ENCODE results near the gene CX3CL1. TPM values are rescaled to one million over a fixed set of nuclear protein-coding genes. Genes with fewer than 3 reads are reported as not detected.

The CX3CL1 gene
- total RNA-seq, 5 donors from 2014 or later (not counting 1 experiment from before 2014, with no cell fraction given), result 0.13 to 0.18 (median 0.16) TPM; not detected in 2

DNA sequence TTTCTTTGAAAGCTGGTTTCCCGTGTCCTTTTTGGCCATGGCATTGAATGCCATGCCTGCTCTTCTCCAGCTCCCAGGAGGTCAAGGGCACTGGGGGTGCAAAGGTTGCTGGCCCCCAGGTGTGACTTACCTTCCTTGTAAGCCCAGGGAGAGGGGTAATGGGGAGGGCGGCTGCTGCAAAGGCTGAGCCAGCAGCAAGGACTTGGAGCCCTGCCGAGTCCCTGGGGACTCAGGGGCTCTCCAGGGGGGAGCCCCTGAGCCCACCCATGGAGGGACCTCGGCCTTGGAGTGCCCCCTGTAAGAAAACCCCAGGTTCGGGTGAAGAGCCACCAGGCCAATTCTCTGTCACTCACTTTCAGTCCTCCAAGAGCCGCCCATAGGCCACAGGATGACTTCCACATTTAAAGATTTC is 19.6 kb upstream of the CX3CL1 start:
- Histone ChIP-seq H3K9me3 (no peaks in the 10 kb centered on the region), H3K36me3 (ENCODE audit: control insufficient read depth in 2 of 2, extremely low read depth in 1 of 2, insufficient read depth in 1 of 2, low read length in 1 of 2) (no peaks in the 10 kb centered on the region), H3K27ac (ENCODE audit: low read length) (no peak overlapping the region), H3K4me3 (ENCODE audit: control insufficient read depth in 1 of 2, extremely low read depth in 1 of 2, low read length in 1 of 2) (no peak overlapping the region), H3K4me1 (ENCODE audit: control insufficient read depth in 1 of 2, extremely low read depth in 1 of 2, insufficient read depth in 2 of 2, low read length in 2 of 2) (peaks cover 0 to 6% of the 10 kb centered on the region in 2 experiments), H3K27me3 (replicated peaks in 1 of 2; ENCODE audit: control insufficient read depth in 2 of 2, extremely low read depth in 1 of 2, insufficient read depth in 2 of 2, low read length in 1 of 2) (peaks cover 0 to 15% of the 10 kb centered on the region in 2 experiments)
- Mint-ChIP-seq H3K9me3 (no peaks in the 10 kb centered on the region), H3K27me3 (peaks cover 20 to 22% of the 10 kb centered on the region in 2 donors), H3K4me3 (no peak overlapping the region), H3K36me3 (no peaks in the 10 kb centered on the region), H3K27ac (no peak overlapping the region), H3K4me1 (peaks cover 11 to 18% (median 15%) of the 10 kb centered on the region in 3 donors)
- DNase-seq (no peak), ATAC-seq (replicated peaks in 1 of 4) (no peak)
- CTCF ChIA-PET, result interaction anchor here in 1 of 2 donors (0.6 kb wide), 1 partner anchor 14 kb away, joined by 3 read pairs; no protein-coding TSS in a partner anchor
- WGBS (ENCODE audit: insufficient coverage), result 62% methylated on average over 4 of the region's 6 CpGs
- POLR2A ChIA-PET, result no interaction called here

DNA sequence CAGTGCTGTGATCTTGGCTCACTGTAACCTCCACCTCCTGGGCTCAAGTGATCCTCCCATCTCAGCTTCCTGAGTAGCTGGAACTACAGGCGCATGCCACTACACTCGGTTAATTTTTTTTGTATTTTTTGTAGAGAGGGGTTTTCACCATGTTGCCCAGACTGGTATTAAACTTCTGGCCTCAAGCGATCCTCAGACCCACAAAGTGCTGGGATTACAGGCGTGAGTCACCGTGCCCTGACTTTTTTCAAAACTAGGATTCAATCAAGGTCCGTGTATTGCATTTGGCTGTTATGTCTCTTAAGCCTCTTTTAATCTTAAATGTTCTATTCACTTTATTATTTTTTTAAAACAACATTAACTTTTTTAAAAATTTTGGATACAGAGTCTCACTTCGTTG is 18.0 kb upstream of the CX3CL1 start:
- ChIA-PET CTCF (interaction anchor here in 1 of 2 donors (0.7 kb wide), 1 partner anchor 43 kb away, joined by 3 read pairs; no protein-coding TSS in a partner anchor), POLR2A (no interaction called here)
- Histone ChIP-seq H3K36me3 (ENCODE audit: control insufficient read depth in 2 of 2, extremely low read depth in 1 of 2, insufficient read depth in 1 of 2, low read length in 1 of 2) (no peaks in the 10 kb centered on the region), H3K9me3 (no peaks in the 10 kb centered on the region), H3K4me1 (ENCODE audit: control insufficient read depth in 1 of 2, extremely low read depth in 1 of 2, insufficient read depth in 2 of 2, low read length in 2 of 2) (peaks cover 0 to 2% of the 10 kb centered on the region in 2 experiments), H3K27ac (ENCODE audit: low read length) (no peak overlapping the region), H3K27me3 (replicated peaks in 1 of 2; ENCODE audit: control insufficient read depth in 2 of 2, extremely low read depth in 1 of 2, insufficient read depth in 2 of 2, low read length in 1 of 2) (peaks cover 0 to 12% of the 10 kb centered on the region in 2 experiments), H3K4me3 (ENCODE audit: control insufficient read depth in 1 of 2, extremely low read depth in 1 of 2, low read length in 1 of 2) (no peak overlapping the region)
- Mint-ChIP-seq H3K27ac (no peak overlapping the region), H3K4me3 (no peak overlapping the region), H3K9me3 (no peaks in the 10 kb centered on the region), H3K27me3 (peaks cover 6 to 15% of the 10 kb centered on the region in 2 donors), H3K36me3 (no peaks in the 10 kb centered on the region), H3K4me1 (peaks cover 4 to 8% (median 7%) of the 10 kb centered on the region in 3 donors)
- WGBS (ENCODE audit: insufficient coverage), result 86% methylated on average over 2 of the region's 7 CpGs
- DNase-seq, result no peak
- no peak for ATAC-seq (replicated peaks in 1 of 4)

DNA sequence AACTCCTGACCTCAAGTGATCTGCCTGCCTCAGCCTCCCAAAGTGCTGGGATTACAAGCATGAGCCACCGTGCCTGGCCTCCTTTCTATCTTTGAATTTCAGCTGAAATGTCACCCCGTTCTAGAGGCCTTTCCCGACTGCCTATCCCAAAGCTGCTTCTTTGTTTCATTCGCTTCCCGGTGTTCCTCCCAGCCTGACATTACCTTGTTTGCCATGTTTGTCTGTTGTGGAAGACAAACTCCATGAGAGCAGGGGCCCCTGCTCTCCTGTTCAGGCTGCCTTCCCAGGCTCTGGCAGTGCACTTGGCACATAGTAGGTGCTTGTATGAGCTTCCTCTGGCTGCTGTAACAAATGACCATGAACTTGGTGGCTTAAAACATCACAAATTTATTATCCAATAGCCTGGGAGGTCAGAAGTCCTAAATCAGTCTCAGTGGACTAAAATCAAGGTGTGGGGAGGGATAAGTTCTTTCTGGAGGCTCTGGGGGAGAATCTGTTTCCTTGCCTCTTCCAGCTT is 16.3 kb upstream of the CX3CL1 start:
- H3K4me3 ChIP-seq (ENCODE audit: control insufficient read depth in 1 of 2, extremely low read depth in 1 of 2, low read length in 1 of 2), result no peak overlapping the region
- H3K9me3 ChIP-seq, result no peaks in the 10 kb centered on the region
- 88% methylated on average over 5 of the region's 5 CpGs for WGBS (ENCODE audit: insufficient coverage)
- no peak overlapping the region for H3K4me3 Mint-ChIP-seq
- no peaks in the 10 kb centered on the region for H3K36me3 Mint-ChIP-seq
- H3K27me3 ChIP-seq (replicated peaks in 1 of 2; ENCODE audit: control insufficient read depth in 2 of 2, extremely low read depth in 1 of 2, insufficient read depth in 2 of 2, low read length in 1 of 2), result peaks cover 0 to 12% of the 10 kb centered on the region in 2 experiments
- DNase-seq (no peak), ATAC-seq (replicated peaks in 1 of 4) (no peak)
- ChIA-PET CTCF (no interaction called here), POLR2A (no interaction called here)
- H3K4me1 ChIP-seq (ENCODE audit: control insufficient read depth in 1 of 2, extremely low read depth in 1 of 2, insufficient read depth in 2 of 2, low read length in 2 of 2), result no peaks in the 10 kb centered on the region
- H3K36me3 ChIP-seq (ENCODE audit: control insufficient read depth in 2 of 2, extremely low read depth in 1 of 2, insufficient read depth in 1 of 2, low read length in 1 of 2), result no peaks in the 10 kb centered on the region
- no peaks in the 10 kb centered on the region for H3K9me3 Mint-ChIP-seq
- no peaks in the 10 kb centered on the region for H3K4me1 Mint-ChIP-seq
- no peak overlapping the region for H3K27ac ChIP-seq (ENCODE audit: low read length)
- peaks cover 0 to 8% of the 10 kb centered on the region in 2 donors for H3K27me3 Mint-ChIP-seq
- no peak overlapping the region for H3K27ac Mint-ChIP-seq

DNA sequence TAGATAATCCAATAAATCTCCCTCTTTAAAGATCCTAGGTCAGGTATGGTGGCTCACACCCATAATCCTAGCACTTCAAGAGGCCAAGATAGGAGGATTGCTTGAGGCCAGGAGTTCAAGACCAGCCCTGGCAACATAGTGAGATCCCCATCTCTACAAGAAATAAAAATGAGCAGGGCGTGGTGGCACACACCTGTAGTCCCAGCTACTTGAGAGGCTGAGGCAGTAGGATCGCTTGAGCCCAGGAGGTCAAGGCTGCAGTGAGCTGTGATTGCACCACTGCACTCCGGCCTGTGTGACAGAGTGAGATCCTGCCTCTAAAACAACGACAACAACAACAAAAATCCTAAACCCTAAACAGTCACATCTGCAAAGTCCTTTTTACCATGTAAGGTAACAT is 15.7 kb upstream of the CX3CL1 start:
- Histone ChIP-seq H3K4me1 (ENCODE audit: control insufficient read depth in 1 of 2, extremely low read depth in 1 of 2, insufficient read depth in 2 of 2, low read length in 2 of 2) (no peaks in the 10 kb centered on the region), H3K27ac (ENCODE audit: low read length) (no peak overlapping the region), H3K36me3 (ENCODE audit: control insufficient read depth in 2 of 2, extremely low read depth in 1 of 2, insufficient read depth in 1 of 2, low read length in 1 of 2) (no peaks in the 10 kb centered on the region), H3K9me3 (no peaks in the 10 kb centered on the region), H3K4me3 (ENCODE audit: control insufficient read depth in 1 of 2, extremely low read depth in 1 of 2, low read length in 1 of 2) (no peak overlapping the region), H3K27me3 (replicated peaks in 1 of 2; ENCODE audit: control insufficient read depth in 2 of 2, extremely low read depth in 1 of 2, insufficient read depth in 2 of 2, low read length in 1 of 2) (peaks cover 0 to 9% of the 10 kb centered on the region in 2 experiments)
- DNase-seq, result no peak
- no peak overlapping the region for H3K27ac Mint-ChIP-seq
- H3K36me3 Mint-ChIP-seq, result no peaks in the 10 kb centered on the region
- CTCF ChIA-PET, result no interaction called here
- H3K4me3 Mint-ChIP-seq, result no peak overlapping the region
- ATAC-seq (replicated peaks in 1 of 4), result no peak
- peaks cover 0 to 8% of the 10 kb centered on the region in 2 donors for H3K27me3 Mint-ChIP-seq
- H3K4me1 Mint-ChIP-seq, result no peaks in the 10 kb centered on the region
- WGBS (ENCODE audit: insufficient coverage), result 73% methylated on average over 2 of the region's 4 CpGs
- no peaks in the 10 kb centered on the region for H3K9me3 Mint-ChIP-seq
- POLR2A ChIA-PET, result no interaction called here

DNA sequence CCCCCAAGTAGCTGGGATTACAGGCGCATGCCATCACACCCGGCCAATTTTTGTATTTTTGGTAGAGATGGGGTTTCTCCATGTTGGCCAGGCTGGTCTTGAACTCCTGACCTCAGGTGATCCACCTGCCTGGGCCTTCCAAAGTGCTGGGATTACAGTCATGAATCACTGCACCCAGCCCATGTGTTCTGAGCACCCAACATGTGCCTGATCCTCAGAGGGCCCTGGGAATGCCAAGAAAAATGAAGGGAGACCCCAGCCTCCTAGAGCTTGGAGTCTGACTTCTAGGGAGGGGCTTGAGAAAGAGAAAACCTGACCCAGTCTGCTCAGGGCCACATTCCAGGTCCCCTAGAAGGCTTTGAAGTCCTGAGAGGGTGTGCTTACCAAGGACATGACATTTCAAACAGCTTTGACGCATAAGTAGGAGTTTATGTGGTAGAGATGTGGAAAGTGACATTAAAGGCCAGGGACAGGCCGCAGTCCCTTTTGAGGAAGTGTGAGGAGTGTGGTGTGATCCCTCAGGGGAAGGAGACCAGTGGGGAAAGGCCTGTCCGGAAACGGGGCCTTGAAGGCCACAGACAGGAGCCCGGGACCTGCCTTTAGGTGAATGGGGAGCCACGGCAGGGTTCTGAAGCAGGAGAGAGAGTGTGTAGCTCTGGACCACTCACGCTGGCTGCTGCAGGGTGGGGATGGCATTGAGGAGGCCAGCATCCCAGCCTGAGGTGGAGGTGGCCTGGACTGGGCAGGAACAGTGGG is 14.8 kb upstream of the CX3CL1 start:
- Mint-ChIP-seq H3K4me1 (no peaks in the 10 kb centered on the region), H3K27me3 (peaks cover 0 to under 1% of the 10 kb centered on the region in 2 donors), H3K36me3 (no peaks in the 10 kb centered on the region), H3K9me3 (no peaks in the 10 kb centered on the region), H3K27ac (no peak overlapping the region), H3K4me3 (no peak overlapping the region)
- Histone ChIP-seq H3K4me1 (ENCODE audit: control insufficient read depth in 1 of 2, extremely low read depth in 1 of 2, insufficient read depth in 2 of 2, low read length in 2 of 2) (no peaks in the 10 kb centered on the region), H3K4me3 (ENCODE audit: control insufficient read depth in 1 of 2, extremely low read depth in 1 of 2, low read length in 1 of 2) (no peak overlapping the region), H3K27me3 (replicated peaks in 1 of 2; ENCODE audit: control insufficient read depth in 2 of 2, extremely low read depth in 1 of 2, insufficient read depth in 2 of 2, low read length in 1 of 2) (peaks cover 0 to 7% of the 10 kb centered on the region in 2 experiments), H3K36me3 (ENCODE audit: control insufficient read depth in 2 of 2, extremely low read depth in 1 of 2, insufficient read depth in 1 of 2, low read length in 1 of 2) (no peaks in the 10 kb centered on the region), H3K9me3 (no peaks in the 10 kb centered on the region), H3K27ac (ENCODE audit: low read length) (no peak overlapping the region)
- ChIA-PET POLR2A (no interaction called here), CTCF (no interaction called here)
- no peak for ATAC-seq (replicated peaks in 1 of 4)
- no peak for DNase-seq
- 76% methylated on average over 7 of the region's 9 CpGs for WGBS (ENCODE audit: insufficient coverage)

DNA sequence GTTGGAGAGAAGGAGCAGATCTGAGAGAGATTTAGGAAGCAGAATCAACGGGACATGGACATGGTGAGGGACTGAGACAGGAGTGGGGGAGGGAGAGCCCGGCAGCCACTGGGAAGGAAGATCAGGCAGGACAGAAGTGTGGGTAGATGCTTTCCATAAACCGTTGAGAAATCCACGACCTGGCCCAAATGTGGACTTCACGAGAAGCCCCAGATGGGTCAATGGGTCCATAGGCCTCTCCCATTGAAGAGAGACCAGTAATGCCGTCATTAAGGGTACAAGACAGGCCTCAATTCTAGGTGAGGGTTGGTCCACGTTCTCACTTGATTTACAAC is 14.2 kb upstream of the CX3CL1 start:
- ATAC-seq (replicated peaks in 1 of 4), result no peak
- Mint-ChIP-seq H3K27ac (no peak overlapping the region), H3K27me3 (no peaks in the 10 kb centered on the region), H3K9me3 (no peaks in the 10 kb centered on the region), H3K36me3 (no peaks in the 10 kb centered on the region), H3K4me1 (no peaks in the 10 kb centered on the region), H3K4me3 (no peak overlapping the region)
- H3K9me3 ChIP-seq, result no peaks in the 10 kb centered on the region
- CTCF ChIA-PET, result no interaction called here
- DNase-seq, result no peak
- H3K27ac ChIP-seq (ENCODE audit: low read length), result no peak overlapping the region
- no peaks in the 10 kb centered on the region for H3K36me3 ChIP-seq (ENCODE audit: control insufficient read depth in 2 of 2, extremely low read depth in 1 of 2, insufficient read depth in 1 of 2, low read length in 1 of 2)
- no peak overlapping the region for H3K4me3 ChIP-seq (ENCODE audit: control insufficient read depth in 1 of 2, extremely low read depth in 1 of 2, low read length in 1 of 2)
- H3K27me3 ChIP-seq (replicated peaks in 1 of 2; ENCODE audit: control insufficient read depth in 2 of 2, extremely low read depth in 1 of 2, insufficient read depth in 2 of 2, low read length in 1 of 2), result peaks cover 0 to 6% of the 10 kb centered on the region in 2 experiments
- POLR2A ChIA-PET, result no interaction called here
- 75% methylated on average over 4 of the region's 7 CpGs for WGBS (ENCODE audit: insufficient coverage)
- no peaks in the 10 kb centered on the region for H3K4me1 ChIP-seq (ENCODE audit: control insufficient read depth in 1 of 2, extremely low read depth in 1 of 2, insufficient read depth in 2 of 2, low read length in 2 of 2)
